Limb (tissue), 2 donors: ENCODE data around the gene CERS3.
"Not testable (repeated sequence)": the region's sequence is repeated elsewhere in the genome, so short reads cannot be mapped to it uniquely, and the experiment has no call there.

ENCODE experiments used
- DNase-seq, 2 donors: peaks; one replicate each; pipeline ENCODE4 v3.0.0-alpha.2; 2016; ENCODE audit errors: extremely low spot score in 2 of 2

Gene CERS3

DNA sequence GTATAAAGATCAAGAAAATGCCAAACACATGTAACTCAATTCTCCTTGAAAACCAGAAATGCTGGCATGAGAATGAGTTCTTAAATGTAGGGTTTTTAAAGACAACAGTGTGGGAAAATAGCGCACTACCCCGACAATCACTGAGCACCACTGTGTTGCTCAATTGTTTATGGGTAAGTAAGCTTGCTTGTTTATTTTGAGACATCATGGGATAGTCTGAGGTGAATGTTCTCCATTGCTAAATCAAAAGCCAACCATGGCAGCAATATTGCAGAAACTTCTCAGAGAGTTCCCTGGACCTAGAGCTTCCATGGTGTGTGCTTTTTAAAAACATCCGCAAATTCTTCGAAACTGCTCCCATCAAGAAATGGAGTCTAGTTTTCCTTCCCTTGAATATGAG, 62.7 kb downstream of the CERS3 start:
- no peak for DNase-seq

DNA sequence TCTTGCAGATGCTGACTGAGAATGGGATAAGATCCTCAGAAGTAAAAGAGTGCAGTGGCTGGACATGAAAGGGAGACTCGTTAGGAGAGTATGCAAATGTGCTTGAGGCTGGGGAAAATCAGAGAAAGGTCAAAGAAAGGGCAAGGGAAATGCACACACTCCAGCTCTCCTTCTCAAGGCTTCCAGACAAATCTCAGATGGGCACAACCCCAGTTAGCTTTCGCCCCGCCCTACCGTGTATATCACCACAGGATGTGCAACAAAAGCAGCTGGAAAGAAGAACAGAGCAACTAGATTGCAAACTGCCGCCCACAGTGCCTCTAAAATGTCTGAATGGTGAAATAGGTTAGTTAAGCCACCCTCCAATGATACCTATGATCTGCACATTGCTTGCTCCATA, 63.9 kb downstream of the CERS3 start:
- DNase-seq, result no peak

DNA sequence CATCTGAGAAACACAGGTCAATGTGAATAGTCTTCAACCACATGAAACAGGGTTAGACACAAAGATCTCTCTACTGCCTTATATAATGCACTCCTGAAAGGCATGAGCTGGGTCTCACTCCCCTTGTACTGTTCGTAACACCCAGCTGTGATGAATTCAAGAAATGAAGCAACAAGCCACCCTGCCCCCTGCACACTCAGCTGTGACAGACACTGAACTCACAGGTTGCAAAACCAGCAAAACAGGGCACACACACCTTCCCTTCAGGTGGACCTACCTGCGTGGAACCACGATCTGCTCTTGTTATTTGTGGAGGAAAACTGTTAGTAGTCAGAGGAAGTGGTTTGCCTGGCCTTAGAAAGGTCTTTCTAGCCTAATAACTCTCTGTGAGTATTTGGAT, 64.5 kb downstream of the CERS3 start:
- no peak for DNase-seq

DNA sequence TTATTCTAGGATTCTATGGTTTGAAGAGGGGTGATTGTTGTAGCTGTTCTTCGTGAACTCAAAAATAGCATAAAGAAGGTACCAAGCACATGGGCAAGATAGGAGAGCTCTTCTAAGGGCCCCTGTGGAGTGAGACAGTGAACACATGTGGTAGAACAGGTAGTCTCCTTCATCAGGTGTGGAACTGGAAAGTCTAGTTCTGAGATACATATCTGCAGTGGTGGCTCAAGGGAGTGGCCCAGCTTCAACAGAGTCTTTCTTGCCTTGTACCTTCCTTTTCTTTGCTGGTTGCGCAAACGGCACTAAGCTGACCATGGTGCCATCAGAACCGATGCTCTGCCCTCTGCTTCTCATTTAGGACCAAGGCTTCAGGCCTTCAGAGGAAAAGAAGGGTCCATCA, 65.2 kb downstream of the CERS3 start:
- DNase-seq, result no peak

DNA sequence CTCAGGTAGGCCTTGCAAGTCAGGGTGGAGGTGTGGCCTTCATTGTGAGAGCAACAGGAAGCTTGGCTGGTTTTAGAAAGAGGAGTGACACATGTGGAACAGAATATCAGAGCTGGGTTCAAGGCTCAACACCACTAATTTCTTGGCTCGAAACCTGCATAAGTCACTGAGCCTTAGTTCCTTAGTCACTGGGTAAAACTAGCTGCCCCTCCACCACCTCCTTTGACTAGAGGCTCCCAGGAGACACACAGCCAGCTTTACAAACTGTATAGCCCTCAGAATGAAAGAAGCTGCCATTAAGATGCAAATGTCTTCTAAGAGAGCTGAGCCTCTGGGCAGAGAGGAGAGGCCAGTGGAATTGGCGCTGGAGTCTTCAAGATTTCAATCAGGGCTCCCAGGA, 67.7 kb downstream of the CERS3 start:
- no peak for DNase-seq

DNA sequence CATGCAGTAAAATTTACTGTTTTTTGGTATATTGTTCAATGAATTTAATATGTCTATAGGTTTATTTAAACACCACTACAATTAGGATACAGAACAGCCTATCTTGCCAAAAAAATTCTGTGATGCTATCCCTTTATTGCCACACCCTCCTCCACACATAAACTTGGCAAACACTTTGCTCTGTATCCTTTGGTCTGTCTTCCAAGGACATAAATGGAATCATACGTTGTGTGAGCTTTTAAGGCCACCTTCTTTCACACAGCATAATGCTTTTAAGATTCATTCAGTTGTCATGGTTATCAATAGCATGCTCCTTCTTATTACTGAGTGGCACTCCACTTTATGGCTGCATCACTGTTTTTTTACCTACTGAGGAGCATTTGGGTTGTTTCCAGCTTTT, 71.5 kb downstream of the CERS3 start:
- DNase-seq, result no peak

DNA sequence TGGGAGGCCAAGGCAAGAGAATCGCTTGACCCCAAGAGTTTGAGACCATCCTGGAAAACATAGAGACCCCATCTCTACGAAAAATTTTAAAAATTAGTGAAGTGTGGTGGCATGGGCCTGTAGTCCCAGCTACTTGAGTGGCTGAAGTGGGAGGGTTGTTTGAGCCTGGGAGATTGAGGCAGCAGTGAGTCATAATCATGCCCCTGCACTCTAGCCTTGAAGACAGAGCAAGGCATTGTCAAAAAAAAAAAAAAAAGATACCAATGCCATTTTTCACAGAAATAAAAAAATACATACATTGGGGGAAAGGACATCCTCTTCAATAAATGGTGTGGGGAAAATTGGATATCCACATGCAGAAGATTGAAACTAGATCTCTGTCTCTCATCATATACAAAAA, 74.6 kb downstream of the CERS3 start:
- DNase-seq, result no peak

DNA sequence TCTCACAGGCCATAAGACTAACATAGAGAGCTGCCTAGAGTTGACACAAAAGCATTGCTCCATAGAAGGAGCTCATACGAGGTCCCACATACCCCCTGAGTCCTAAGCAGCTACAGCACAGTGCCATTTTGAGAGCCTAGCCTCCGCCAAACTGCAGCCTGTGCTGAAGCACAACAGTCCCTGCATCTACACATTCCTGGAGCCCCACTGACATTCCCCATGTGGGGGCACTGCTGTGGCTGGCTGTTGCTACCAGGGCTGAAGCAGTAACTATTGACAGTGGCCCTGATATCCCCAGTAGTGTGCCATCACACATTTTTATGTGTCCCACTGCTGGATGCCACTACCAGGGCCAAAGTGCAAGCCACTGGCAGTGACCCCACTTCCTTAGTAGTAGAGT, 80.3 kb downstream of the CERS3 start:
- no peak for DNase-seq

DNA sequence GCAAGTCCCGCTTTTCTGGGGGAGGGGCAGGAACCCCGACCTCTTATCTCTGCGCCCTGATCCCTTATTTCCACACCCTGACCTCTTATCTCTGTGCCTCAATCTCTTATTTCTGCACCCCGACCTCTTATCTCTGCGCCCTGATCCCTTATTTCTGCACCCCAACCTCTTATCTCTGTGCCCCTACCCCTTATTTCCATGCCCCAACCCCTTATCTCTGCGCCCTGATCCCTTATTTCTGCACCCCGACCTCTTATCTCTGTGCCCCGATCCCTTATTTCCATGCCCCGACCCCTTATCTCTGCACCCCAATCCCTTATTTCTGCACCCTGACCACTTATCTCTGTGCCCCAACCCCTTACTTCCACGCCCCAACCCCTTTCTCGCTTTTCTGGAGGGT, 87.7 kb downstream of the CERS3 start:
- not testable (repeated sequence) for DNase-seq

DNA sequence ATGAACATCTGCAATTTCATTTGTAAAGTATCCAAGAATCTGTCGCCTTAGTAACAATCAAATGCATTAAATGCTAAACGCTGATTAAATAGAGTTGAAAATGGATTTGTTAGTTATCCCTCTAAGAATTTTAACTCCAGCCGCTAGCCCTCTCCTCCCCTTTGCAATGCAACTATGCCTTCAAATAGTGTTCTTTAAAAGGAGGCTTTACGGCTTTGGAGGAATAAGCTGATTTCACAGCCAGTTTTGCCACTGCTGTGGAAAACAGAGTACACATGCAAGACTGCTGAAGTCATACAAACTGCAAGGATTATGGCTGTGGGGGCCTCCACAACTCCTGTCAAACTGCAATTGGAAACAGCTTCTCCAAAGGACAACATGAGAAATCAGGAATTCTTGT, 89.2 kb downstream of the CERS3 start:
- peak in 1 of 2 donors; percentile 42 for DNase-seq

DNA sequence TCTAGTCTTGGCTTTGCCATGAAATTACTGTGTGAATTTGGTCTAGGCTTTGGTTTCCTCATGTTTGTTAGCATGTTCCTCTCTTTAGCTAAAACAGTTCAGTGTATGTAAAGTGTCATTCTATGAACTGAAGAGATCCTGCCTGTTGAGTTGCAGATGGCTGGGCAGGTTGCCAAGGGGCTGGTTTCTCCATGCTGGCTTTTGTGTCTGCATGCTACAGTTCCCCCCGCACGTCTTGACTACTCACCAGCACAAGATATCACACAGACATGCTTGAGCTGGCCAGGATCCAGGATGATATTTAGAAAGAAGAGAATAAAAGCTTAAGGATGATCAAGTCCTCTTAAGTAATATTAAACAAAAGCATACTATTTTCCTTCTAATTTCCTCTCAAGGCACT, 90.2 kb downstream of the CERS3 start:
- peak; percentile 88 to 91 for DNase-seq

DNA sequence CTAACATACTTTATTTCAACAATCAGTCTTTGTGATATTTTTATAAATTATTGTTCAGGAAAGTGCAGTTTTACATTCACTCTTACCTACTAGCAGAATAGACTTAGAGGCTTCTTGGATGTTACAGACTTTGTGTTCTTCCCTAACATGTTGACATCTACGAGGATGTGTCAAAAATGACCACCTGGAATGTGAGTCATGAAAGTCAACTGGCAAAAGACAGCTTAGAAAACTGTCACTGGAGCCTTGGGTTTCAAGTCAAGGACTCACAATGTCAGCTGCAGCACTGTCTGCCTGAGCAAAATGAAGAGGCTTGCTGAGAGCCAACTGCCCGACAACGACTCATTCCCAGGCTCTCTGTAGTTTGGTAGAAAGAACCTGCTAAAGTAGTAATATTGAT, 91.5 kb downstream of the CERS3 start:
- DNase-seq, result no peak

DNA sequence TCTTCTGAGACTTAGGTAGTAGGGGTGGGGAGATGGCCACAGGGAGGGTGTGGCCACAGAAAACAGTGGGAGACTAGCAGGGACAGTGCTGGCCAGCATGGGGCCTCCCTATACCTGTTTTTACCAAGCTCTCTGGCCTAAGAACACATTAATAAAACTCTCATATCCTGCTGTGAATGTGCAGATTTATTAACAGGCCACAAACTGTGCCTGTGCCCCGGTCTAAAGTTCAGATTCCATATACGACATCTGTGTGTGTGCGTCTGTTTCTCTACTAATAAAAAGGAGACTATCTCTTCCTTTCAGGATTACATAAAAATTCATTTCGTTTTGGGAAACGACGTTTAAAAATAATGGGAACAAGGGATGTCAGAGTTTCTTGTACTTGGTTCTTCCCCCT, 94.2 kb downstream of the CERS3 start:
- DNase-seq, result no peak

DNA sequence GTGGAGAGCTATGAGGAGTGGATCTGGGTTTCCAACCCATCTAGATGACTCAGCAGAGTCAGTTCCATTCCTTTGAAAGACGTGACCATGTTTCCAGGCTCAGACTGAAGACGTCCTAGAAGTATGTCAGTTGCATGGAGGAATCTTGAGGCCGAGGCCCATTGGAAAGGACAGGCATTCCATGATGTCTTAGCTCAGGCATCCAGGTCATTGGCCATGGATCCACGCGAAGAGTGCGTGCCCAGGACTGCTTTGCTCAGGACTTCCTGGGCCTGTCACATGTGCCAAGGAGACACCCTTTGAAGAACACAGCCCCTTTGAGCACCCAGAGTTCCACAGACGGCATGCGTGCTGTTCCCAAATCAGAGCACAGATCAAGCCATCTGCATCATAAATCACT, 94.7 kb downstream of the CERS3 start:
- DNase-seq, result no peak

DNA sequence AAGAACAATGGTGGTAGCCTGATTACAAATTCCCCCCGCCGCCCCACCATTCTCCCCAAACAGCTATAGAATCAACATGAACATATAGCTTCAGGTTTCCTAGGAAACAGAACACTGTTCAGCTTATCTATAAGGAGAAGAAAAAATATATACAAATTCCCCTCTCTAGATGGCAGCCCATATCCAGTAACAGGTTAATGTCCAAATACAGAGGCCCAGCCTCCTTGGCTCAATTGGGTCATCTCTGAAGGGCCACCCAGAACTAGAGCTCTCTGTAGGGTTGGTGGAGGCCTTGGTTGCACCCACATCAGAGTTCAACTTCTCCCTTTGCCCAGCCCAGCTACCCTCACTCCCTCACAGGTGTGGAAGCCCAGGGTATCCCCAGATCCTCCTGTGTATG, 95.4 kb downstream of the CERS3 start:
- DNase-seq, result no peak

DNA sequence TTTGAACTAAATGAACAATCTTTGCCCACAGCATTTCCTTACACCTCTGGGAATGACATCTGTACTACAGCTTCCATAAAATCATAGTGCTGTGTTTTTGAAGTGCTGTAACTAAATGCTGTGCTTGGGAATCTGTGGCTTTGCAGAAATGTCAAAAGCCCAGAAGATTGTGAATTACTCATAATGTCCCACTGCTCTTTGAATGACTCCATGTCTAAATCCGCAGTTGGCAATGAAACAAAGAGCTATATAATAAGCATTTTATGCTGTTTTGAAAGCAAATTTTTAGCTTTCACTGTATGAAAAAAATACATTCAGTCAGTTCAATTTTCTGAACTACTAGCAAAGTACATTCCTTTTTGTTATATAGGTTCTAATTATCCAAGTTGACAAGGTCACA, 98.3 kb downstream of the CERS3 start:
- peak in 1 of 2 donors; percentile 65 for DNase-seq

DNA sequence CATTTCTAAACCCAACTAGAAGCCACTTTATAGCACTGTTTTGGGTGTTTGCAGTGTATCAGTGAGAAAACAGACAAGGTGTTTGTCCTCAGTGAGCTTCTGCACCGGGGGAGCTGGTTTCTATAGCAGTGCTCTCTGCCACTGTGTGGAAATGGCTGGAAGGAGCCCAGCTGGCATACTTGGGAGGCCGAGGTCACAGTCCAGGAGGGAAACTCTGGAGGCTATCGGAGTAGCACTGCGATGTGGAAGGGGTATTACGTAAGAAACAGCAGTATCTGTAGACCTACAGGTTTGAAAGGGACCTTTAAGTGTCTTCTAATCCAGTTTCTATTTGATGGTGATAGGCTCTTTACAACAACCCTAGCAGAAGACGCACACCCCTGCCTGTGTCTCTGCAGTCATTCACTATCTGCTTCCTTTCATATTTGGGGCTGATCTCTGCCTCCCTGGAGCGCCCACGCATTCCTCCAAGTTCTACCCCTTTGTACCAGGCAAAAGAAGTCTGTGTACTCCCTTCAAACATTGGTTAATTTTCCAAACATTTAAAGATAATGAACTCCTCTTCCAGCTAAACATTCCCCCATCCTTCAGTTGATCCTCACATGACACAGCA, 99.5 kb downstream of the CERS3 start:
- no peak for DNase-seq

DNA sequence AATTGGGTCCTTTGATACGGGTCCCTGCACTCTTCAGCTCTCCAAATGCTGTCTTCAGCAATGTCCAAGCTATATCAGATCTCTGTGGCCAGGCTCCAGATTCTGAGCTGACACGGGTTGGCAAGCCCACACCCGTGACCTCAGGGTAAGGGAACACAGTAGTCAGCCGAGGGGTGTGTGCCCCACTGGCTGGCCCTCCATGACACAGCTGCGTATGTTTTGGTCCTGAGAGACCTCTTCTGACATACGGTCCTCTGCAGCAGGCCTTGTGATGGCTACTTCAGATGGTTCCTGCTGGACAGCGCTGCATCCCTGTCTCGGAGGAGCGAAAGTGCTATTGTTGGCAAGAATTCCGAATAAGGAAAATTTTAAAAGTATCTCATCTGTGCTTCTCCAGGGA, 101.8 kb downstream of the CERS3 start:
- no peak for DNase-seq

DNA sequence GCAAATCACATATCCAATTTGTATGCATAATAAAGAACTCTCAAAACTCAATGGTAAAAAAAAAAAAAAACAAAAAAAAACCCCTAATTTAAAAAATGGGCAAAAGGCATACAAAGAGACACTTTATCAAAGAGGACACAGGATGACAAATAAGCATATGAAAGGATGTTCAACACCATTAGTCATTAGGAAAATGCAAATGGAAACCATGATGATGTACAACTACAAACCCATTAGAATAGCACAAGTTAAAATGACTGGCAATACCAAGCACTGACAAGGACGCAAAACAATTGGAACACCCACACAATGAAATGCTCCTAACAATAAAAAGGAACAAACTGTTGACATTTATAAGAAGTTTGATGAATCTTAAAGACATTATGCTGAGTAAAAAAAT, 123.6 kb downstream of the CERS3 start:
- no peak for DNase-seq

DNA sequence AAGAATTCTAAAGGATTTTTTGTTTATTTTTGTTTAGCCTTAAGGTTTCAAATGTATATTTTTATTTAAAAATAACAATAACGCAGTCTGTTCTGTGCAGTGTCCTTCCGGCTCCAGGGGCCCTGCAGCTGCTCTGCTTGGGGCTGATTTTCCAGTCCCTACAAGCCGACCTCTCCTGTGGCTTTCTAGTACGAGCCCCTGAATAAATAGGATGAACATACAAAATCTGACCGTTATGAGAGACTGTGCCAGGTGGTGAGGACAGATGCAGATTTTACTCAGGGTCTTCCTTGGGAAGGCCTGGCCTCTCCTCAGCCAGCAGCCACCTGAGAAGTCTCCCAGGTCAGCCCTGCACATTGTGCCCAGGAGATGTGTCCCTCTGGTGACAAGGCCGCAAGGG, 127.8 kb downstream of the CERS3 start:
- no peak for DNase-seq

DNA sequence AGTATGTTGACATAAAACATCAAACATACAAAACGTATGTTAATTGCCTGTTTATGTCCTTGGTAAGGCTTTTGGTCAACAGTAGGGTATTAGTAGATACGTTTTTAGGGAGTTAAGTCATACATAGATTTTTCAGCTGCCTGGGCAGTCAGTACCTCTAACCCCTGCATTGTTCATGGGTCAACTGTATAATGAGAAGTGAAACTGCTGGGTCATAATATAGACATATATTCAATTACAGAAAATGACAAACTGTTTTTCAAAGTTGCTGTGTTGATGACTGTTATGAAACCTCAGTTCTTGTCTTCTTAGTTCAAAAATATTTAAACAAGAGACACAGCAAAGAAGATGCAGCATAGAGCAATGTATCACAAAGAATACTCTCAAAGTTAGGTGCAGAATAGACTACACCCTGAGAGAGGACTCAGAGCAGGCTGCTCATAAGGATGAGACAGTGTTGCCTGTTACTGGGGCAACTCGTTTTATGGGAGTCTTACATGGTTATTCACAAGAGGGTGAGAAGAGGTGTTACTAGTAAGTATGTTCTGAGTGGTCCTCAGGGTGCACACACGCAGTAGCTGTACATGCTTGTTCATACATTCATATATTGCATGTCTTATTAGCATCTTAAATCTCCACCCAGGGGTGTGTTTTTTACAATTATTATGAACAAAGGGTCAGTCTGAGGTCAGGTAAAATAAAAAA, 133.9 kb downstream of the CERS3 start:
- no peak for DNase-seq

DNA sequence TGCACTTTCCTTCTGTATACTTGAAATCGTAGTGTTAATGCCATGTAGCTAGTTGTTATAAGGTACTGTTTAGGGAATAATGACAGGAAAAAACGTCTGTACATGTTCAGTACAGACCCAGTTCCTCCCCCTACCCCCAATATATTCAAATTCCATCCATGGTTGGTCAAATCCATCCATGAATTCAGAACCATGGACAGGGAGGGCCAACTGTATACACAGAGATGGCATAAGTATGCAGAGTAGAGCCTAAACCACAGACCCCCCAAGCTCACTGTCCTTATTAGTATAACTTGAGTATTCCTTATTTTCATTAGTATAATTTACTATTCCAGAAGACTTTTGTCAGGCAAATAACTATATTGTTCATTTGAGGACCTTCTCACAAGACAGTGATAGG, 135.7 kb downstream of the CERS3 start:
- DNase-seq, result no peak

DNA sequence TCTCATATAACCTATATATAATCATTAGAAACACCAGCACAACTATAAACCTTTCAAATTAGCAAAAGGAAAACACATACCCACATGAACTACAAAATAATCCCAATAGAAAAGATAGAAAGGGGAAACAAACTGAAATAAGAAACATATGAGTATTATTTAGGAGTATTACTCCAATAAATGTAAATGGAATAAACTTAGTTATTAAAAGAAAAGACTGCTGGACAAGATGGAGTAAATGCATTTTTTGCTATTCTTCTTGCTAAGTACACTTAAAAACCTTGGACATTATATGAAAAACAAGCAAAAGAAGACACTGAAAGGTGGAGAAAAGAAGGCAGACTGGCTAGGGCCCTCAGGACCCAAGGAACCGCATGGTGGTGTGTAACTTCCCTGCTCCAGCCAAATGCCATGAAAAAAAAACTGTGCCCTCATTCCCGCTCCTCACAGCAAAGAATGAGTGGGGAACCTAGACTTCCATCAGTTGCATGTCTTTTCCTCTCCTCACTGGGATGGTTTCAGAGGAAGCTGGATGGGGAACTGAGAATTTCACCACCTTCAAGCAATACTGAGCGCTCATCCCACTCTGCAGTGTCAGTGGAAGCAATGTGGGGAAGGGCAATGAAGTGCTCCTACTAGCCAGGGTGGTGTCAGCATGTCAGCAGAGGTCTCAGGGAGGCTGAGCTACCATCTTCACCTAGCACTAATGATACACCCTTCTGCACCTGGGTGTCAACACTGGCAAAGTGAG, 143.3 kb downstream of the CERS3 start:
- no peak for DNase-seq
